Nephron progenitor cell (in vitro differentiated cells): ENCODE results near the gene GPATCH2.

Experiments used
- DNase-seq: peaks from one replicate; pipeline ENCODE4 v3.0.0; 2021
- H3K27ac Mint-ChIP-seq: 2 replicates; pipeline ENCODE4 v1.8.0; 2021; ENCODE audit warnings: mild to moderate bottlenecking, moderate library complexity, mixed read lengths
- H3K27me3 Mint-ChIP-seq: 2 replicates; pipeline ENCODE4 v1.8.0; 2021; ENCODE audit warnings: mild to moderate bottlenecking, low read depth, mixed read lengths; ENCODE audit not compliant: poor library complexity
- H3K36me3 Mint-ChIP-seq: 2 replicates; pipeline ENCODE4 v1.8.0; 2021; ENCODE audit warnings: low read depth, mixed read lengths
- H3K4me1 Mint-ChIP-seq: 2 replicates; pipeline ENCODE4 v1.8.0; 2021; ENCODE audit warnings: mixed read lengths
- H3K4me3 Mint-ChIP-seq: 2 replicates; pipeline ENCODE4 v1.8.0; 2021; ENCODE audit warnings: mild to moderate bottlenecking, moderate library complexity, mixed read lengths
- H3K9me3 Mint-ChIP-seq: 2 replicates; pipeline ENCODE4 v1.8.0; 2021; ENCODE audit warnings: mild to moderate bottlenecking, moderate library complexity, mixed read lengths
- CTCF ChIP-seq: fragments of 200-600 bp; sonication (generic); IDR thresholded peaks from 2 replicates; pipeline ENCODE4 v1.5.0; 2021; ENCODE audit warnings: antibody characterized with exemption

GPATCH2 gene

GRCh38 chr1:217379336-217379735 lies 251.6 kb downstream of the GPATCH2 start:
- H3K4me1 Mint-ChIP-seq: no peaks in the 10 kb centered on the region
- peaks cover 57% of the 10 kb centered on the region for H3K9me3 Mint-ChIP-seq
- H3K36me3 Mint-ChIP-seq: peaks cover 9% of the 10 kb centered on the region
- no peak for TF ChIP-seq CTCF
- no peak overlapping the region for H3K4me3 Mint-ChIP-seq
- no peak overlapping the region for H3K27ac Mint-ChIP-seq
- H3K27me3 Mint-ChIP-seq: peaks cover 6% of the 10 kb centered on the region
- no peak for DNase-seq
